ENCODE measurements around the gene STMP1. TPM values are rescaled to one million over a fixed set of nuclear protein-coding genes. Genes with fewer than 3 reads are reported as not detected.

The STMP1 gene
- total RNA-seq, 4 donors from 2014 or later = 8.6 to 18.7 (median 9.7) TPM

DNA sequence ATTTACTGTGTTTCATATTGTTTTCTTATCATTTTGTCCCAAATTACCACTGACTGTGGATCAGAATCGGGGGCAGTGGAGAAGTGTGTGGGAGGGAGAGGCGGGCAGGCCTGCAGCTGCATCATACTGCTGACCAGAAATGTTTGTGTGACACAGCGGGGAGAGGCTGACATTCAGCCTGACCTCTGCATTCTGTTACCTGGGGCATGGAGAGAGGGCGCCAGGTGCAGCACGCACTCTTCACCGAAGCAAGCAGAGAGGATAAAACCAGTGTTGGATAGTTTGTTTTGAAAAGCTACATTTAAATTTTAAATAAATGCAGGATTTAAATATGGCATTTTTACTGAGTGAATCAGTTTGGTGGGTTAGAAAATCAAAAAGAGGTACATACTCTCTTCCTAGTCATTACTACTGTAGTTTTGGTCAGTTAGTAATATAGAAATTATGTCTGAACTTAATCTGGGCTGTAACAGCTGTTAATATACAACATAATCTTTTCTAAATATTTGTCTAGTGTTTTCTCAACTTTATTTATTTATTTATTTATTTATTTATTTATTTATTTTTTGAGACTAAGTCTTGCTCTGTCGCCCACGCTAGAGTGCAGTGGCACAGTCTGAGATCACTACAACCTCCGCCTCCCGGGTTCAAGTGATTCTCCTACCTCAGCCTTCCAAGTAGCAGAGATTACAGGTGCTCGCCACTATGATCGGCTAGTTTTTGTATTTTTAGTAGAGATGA is 8.8 kb upstream of the STMP1 start:
- H3K27me3 ChIP-seq = no peaks in the 10 kb centered on the region
- no peak overlapping the region for H3K4me3 ChIP-seq
- H3K27ac ChIP-seq (replicated peaks in 1 of 4) = no peak overlapping the region
- H3K9me3 ChIP-seq = no peaks in the 10 kb centered on the region
- intact Hi-C loops (cut with DNase I) = no loop called here
- TF ChIP-seq POLR2AphosphoS5 (IDR thresholded peaks at IDR 0.05) = no peak
- TF ChIP-seq EP300 (IDR thresholded peaks at IDR 0.05) = no peak
- TF ChIP-seq, protein P1, sequence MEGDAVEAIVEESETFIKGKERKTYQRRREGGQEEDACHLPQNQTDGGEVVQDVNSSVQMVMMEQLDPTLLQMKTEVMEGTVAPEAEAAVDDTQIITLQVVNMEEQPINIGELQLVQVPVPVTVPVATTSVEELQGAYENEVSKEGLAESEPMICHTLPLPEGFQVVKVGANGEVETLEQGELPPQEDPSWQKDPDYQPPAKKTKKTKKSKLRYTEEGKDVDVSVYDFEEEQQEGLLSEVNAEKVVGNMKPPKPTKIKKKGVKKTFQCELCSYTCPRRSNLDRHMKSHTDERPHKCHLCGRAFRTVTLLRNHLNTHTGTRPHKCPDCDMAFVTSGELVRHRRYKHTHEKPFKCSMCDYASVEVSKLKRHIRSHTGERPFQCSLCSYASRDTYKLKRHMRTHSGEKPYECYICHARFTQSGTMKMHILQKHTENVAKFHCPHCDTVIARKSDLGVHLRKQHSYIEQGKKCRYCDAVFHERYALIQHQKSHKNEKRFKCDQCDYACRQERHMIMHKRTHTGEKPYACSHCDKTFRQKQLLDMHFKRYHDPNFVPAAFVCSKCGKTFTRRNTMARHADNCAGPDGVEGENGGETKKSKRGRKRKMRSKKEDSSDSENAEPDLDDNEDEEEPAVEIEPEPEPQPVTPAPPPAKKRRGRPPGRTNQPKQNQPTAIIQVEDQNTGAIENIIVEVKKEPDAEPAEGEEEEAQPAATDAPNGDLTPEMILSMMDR (IDR thresholded peaks at IDR 0.05) = no peak
- TF ChIP-seq POLR2A (IDR thresholded peaks at IDR 0.05; ENCODE audit: low read depth) = no peak
- peaks cover 0 to 18% (median 6%) of the 10 kb centered on the region in 4 donors for H3K36me3 ChIP-seq
- no peak for DNase-seq (ENCODE audit: extremely low spot score)
- no peaks in the 10 kb centered on the region for H3K4me1 ChIP-seq
- 94% methylated on average over 12 of the region's 12 CpGs for WGBS

DNA sequence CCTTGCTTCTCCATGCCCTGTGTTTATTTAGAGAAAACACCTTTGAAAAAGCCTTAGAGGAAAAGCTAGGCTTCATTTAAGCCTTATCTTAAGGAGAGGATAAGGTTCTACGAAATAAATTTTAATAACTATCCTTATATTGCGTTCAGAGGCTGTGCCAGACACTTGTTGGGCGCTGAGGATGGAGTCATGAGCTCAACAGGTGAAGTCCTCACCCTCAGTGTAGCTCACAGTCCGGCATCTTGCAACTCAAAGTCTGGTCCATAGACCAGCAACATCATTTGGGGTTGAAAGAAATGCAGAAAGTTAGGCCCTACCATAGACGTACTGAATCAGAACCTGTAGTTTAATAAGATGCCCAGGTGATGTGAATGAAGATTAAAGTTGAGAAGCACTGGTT is 3.8 kb upstream of the STMP1 start:
- TF ChIP-seq EP300 (IDR thresholded peaks at IDR 0.05) = no peak
- TF ChIP-seq POLR2A (IDR thresholded peaks at IDR 0.05; ENCODE audit: low read depth) = no peak
- no peak for TF ChIP-seq POLR2AphosphoS5 (IDR thresholded peaks at IDR 0.05)
- TF ChIP-seq, protein P1 (IDR thresholded peaks at IDR 0.05) = no peak
- 91% methylated on average over 5 of the region's 5 CpGs for WGBS
- Histone ChIP-seq H3K4me3 (no peak overlapping the region), H3K9me3 (no peaks in the 10 kb centered on the region), H3K4me1 (peaks cover 13 to 15% (median 14%) of the 10 kb centered on the region in 4 donors), H3K36me3 (no peaks in the 10 kb centered on the region), H3K27me3 (no peaks in the 10 kb centered on the region), H3K27ac (replicated peaks in 1 of 4) (no peak overlapping the region)
- intact Hi-C loops (cut with DNase I) = no loop called here
- DNase-seq (ENCODE audit: extremely low spot score) = no peak

DNA sequence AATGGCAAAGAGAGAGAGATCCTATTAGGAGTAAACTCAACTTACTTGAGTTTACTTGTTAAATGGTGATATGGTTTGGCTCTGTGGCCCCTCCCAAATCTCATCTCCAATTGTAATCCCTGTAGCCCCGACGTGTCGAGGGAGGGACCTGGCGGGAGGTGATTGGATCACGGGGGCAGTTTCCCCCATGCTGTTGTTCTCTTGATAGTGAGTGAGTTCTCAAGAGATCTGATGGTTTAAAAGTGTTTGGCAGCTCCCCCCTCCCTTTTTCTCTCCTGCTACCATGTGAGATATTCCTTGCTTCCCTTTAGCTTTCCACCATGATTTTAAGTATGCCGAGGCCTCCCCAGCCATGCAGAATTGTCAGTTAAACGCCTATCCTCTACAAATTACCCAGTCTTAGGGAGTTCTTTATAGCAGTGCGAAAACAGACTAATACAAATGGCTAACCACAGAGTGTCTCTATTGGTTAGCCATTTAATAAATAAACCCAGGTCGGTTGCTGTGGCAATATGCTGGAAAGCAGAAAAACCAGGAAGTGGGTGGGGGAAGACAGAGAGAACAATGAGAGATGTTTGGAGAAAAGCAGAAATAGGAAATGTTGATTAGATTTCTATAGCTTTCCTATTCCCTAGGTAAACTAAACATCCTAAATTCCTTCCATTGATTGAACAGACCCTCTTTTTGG is 3.0 kb upstream of the STMP1 start:
- H3K4me3 ChIP-seq = no peak overlapping the region
- intact Hi-C loops (cut with DNase I) = no loop called here
- no peaks in the 10 kb centered on the region for H3K9me3 ChIP-seq
- H3K27me3 ChIP-seq = no peaks in the 10 kb centered on the region
- no peak overlapping the region for H3K27ac ChIP-seq (replicated peaks in 1 of 4)
- WGBS = 74% methylated on average over 9 of the region's 9 CpGs
- peaks cover 21 to 22% (median 22%) of the 10 kb centered on the region in 4 donors for H3K4me1 ChIP-seq
- no peaks in the 10 kb centered on the region for H3K36me3 ChIP-seq
- no peak for DNase-seq (ENCODE audit: extremely low spot score)
- no peak for TF ChIP-seq POLR2A (IDR thresholded peaks at IDR 0.05; ENCODE audit: low read depth)
- no peak for TF ChIP-seq EP300 (IDR thresholded peaks at IDR 0.05)
- TF ChIP-seq POLR2AphosphoS5 (IDR thresholded peaks at IDR 0.05) = no peak
- TF ChIP-seq, protein P1 (IDR thresholded peaks at IDR 0.05) = no peak

DNA sequence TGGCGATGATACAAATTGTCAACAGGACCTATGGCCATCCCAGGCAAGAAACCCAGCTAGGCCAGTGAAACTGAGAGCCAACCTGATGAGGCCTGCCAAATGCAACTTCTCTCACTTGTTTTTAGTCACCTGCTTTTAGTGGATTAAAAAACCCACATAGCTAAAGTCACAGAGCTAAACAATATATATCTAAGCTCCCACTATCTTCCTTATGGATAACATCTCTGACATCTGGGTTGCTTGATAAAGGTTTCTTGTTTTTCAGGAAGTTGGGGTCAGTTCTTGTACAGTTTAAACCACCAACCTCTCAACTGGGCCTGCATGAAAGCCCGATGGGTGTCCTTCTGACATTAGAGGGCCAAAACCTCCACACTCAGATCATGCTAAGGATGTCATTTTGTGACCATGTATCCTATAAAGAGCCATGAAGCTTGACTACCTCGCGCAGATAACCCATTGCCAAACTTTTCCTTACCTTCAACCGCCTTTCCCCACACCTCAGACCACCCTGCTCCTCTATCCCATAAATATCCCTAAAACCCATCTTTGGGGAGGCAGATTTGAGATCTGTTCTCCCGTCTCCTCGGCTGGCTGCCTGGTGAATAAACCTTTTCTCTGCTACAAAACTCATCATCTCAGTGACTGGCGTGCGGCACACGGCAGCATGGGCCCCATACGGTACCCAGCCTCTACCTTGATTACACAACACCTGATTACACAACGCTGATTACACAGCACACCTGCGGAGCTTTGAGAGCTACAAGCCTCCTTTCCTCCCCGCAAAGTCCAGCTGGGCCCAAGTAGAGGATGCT is 797 bp upstream of the STMP1 start:
- TF ChIP-seq EP300 (IDR thresholded peaks at IDR 0.05) (no peak), POLR2A (IDR thresholded peaks at IDR 0.05; ENCODE audit: low read depth) (no peak), POLR2AphosphoS5 (IDR thresholded peaks at IDR 0.05) (no peak)
- TF ChIP-seq, protein P1 (IDR thresholded peaks at IDR 0.05) = no peak
- Histone ChIP-seq H3K4me1 (peaks cover 27 to 42% (median 38%) of the 10 kb centered on the region in 4 donors), H3K4me3 (peak overlapping the region; percentile 78 to 99 (median 96)), H3K36me3 (peaks cover 0 to 5% (median 2%) of the 10 kb centered on the region in 4 donors), H3K27ac (replicated peaks in 1 of 4) (peak overlapping the region; percentile 92 to 97 (median 94)), H3K9me3 (no peaks in the 10 kb centered on the region), H3K27me3 (no peaks in the 10 kb centered on the region)
- WGBS = 73% methylated on average over 14 of the region's 14 CpGs
- intact Hi-C loops (cut with DNase I) = loop anchor here (5.0 kb wide), 1 partner anchor 316 kb away; the partner anchor contains the start of gene MTPN
- no peak for DNase-seq (ENCODE audit: extremely low spot score)
